K562 (cell line): Measurements from ENCODE around the gene NPR2. TPM values are rescaled to one million over a fixed set of nuclear protein-coding genes. Genes with fewer than 3 reads are reported as not detected.

Source experiments
- CBX8 ChIP-seq: fragments of 200-600 bp; sonication (generic); IDR thresholded peaks from 2 replicates; pipeline ENCODE4 v1.6.1; 2012; ENCODE audit warnings: borderline replicate concordance, mixed run types, low read depth, mild to moderate bottlenecking, moderate library complexity, mixed read lengths, low read length, control low read depth, inconsistent platforms; ENCODE audit not compliant: poor library complexity, severe bottlenecking; ENCODE audit errors: extremely low read depth
- CHD1 ChIP-seq: fragments of 200-600 bp; sonication (generic); IDR thresholded peaks from one replicate; pipeline ENCODE4 v1.6.1; 2012; ENCODE audit warnings: mild to moderate bottlenecking, moderate library complexity, low read length, inconsistent platforms
- KLF16 ChIP-seq: IDR thresholded peaks from 2 replicates; pipeline ENCODE4 v1.6.1; 2016; ENCODE audit warnings: antibody characterized with exemption
- MCM3 ChIP-seq: fragments of 450-650 bp; IDR thresholded peaks from 2 replicates; pipeline ENCODE4 v1.6.1; 2016
- PML ChIP-seq: IDR thresholded peaks from 2 replicates; pipeline ENCODE4 v1.6.1; 2012; ENCODE audit warnings: low read length, inconsistent platforms
- RBM22 ChIP-seq: fragments of 200-400 bp; formaldehyde crosslinking; IDR thresholded peaks from 2 replicates; pipeline ENCODE4 v1.6.1; 2018; ENCODE audit warnings: low read length, low read depth; ENCODE audit not compliant: poor library complexity, severe bottlenecking
- SMARCA4 ChIP-seq: fragments of 450-650 bp; IDR thresholded peaks from 2 replicates; pipeline ENCODE4 v1.6.1; 2016
- TCF3 ChIP-seq: sonication (generic); formaldehyde crosslinking; IDR thresholded peaks from 2 replicates; pipeline ENCODE4 v1.4.0; 2020; ENCODE audit warnings: mild to moderate bottlenecking, missing genetic modification reagents
- polyA plus RNA-seq, 8 experiments: library from polyadenylated mRNA; depleted of rRNA in 4 of 8; stranded (reverse) in 5 of 8; unstranded in 3 of 8; fragments of >200 nt; fragmentation: Nextera tagmentation in 2 of 8; fragmentation: Illumina TruSeq in 1 of 8; extraction: Ambion mirVana in 2 of 8; extraction: Trizol in 1 of 8; gene quantifications; 2 replicates each; pipeline versions ENCODE4 v1.2.1 to v1.2.3, GENCODE V29; 2011 to 2014; ENCODE audit warnings: inconsistent platforms in 1 of 8, missing spikeins in 1 of 8
- total RNA-seq, 7 experiments: library from RNA; depleted of rRNA in 6 of 7; stranded (reverse); fragments of >200 nt in 6 of 7; fragmentation: Illumina TruSeq in 2 of 7; extraction: Trizol in 2 of 7; gene quantifications; 2 replicates each; pipeline versions ENCODE4 v1.2.1 to v1.2.3, GENCODE V29; 2011 to 2021; ENCODE audit warnings: low replicate concordance in 1 of 7
- TF ChIP-seq, protein P1 (sequence below): fragments of 450-650 bp; IDR thresholded peaks from 2 replicates; pipeline ENCODE4 v1.6.1; 2016; ENCODE audit warnings: low read depth, mild to moderate bottlenecking, moderate library complexity
- TF ChIP-seq, protein P2 (sequence below): fragments of 450-650 bp; IDR thresholded peaks from 2 replicates; pipeline ENCODE4 v1.6.1; 2016; ENCODE audit warnings: low read depth
- TF ChIP-seq, protein P3 (sequence below): fragments of 450-650 bp; IDR thresholded peaks from one replicate; pipeline ENCODE4 v1.6.1; 2018; ENCODE audit warnings: mild to moderate bottlenecking, moderate library complexity; ENCODE audit not compliant: partially characterized antibody
- TF ChIP-seq, protein P4 (sequence below): sonication (generic); formaldehyde crosslinking; IDR thresholded peaks from 2 replicates; pipeline ENCODE4 v1.8.1; 2023; ENCODE audit warnings: missing genetic modification reagents, mild to moderate bottlenecking, borderline replicate concordance

NPR2 gene
- total and polyA plus RNA-seq, 9 of the 15 experiments (the other 6 are each of a cell fraction or from before 2014, with no cell fraction given) = 2.4 to 12.9 (median 6.0) TPM

DNA sequence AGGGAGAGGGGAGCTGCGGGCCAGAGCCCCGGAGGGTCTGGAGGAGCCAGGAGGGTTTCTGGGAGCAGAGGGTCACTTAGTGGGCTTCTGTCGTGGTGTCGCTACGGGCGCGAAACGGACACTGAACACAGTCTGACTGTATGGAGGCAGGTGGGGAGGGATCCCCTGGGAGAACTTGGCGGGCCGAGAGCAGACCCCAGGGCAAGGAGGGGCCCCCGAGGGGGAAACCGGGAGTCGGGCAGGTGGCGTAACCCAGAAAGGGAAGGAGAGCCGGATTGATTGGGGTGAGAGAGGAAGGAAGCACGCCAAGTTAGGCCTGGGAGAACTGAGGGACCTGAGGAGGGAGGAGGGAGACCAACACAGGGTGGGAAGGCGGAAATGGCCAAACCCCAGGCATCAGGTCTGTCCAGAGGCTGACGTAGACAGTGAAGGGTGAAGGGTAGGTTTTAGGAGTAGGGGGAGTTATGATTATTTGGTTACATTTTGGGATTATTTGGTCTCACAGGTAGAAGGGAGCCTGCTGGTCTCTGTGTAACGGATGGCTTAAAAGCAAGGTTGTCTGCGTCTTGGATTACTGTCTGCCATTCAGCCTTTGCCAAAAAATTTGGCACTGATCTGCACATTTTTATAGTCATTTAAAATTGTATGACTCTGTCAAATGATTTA, 34.0 kb upstream of the NPR2 start (continued):
- TF ChIP-seq SMARCA4 = 0 out of 2 replicates have a peak, but pooled peaks have one; percentile 16
- peak; percentile 64 for TF ChIP-seq CHD1
- TF ChIP-seq, protein P1, sequence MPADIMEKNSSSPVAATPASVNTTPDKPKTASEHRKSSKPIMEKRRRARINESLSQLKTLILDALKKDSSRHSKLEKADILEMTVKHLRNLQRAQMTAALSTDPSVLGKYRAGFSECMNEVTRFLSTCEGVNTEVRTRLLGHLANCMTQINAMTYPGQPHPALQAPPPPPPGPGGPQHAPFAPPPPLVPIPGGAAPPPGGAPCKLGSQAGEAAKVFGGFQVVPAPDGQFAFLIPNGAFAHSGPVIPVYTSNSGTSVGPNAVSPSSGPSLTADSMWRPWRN = no peak
- TF ChIP-seq, protein P2, sequence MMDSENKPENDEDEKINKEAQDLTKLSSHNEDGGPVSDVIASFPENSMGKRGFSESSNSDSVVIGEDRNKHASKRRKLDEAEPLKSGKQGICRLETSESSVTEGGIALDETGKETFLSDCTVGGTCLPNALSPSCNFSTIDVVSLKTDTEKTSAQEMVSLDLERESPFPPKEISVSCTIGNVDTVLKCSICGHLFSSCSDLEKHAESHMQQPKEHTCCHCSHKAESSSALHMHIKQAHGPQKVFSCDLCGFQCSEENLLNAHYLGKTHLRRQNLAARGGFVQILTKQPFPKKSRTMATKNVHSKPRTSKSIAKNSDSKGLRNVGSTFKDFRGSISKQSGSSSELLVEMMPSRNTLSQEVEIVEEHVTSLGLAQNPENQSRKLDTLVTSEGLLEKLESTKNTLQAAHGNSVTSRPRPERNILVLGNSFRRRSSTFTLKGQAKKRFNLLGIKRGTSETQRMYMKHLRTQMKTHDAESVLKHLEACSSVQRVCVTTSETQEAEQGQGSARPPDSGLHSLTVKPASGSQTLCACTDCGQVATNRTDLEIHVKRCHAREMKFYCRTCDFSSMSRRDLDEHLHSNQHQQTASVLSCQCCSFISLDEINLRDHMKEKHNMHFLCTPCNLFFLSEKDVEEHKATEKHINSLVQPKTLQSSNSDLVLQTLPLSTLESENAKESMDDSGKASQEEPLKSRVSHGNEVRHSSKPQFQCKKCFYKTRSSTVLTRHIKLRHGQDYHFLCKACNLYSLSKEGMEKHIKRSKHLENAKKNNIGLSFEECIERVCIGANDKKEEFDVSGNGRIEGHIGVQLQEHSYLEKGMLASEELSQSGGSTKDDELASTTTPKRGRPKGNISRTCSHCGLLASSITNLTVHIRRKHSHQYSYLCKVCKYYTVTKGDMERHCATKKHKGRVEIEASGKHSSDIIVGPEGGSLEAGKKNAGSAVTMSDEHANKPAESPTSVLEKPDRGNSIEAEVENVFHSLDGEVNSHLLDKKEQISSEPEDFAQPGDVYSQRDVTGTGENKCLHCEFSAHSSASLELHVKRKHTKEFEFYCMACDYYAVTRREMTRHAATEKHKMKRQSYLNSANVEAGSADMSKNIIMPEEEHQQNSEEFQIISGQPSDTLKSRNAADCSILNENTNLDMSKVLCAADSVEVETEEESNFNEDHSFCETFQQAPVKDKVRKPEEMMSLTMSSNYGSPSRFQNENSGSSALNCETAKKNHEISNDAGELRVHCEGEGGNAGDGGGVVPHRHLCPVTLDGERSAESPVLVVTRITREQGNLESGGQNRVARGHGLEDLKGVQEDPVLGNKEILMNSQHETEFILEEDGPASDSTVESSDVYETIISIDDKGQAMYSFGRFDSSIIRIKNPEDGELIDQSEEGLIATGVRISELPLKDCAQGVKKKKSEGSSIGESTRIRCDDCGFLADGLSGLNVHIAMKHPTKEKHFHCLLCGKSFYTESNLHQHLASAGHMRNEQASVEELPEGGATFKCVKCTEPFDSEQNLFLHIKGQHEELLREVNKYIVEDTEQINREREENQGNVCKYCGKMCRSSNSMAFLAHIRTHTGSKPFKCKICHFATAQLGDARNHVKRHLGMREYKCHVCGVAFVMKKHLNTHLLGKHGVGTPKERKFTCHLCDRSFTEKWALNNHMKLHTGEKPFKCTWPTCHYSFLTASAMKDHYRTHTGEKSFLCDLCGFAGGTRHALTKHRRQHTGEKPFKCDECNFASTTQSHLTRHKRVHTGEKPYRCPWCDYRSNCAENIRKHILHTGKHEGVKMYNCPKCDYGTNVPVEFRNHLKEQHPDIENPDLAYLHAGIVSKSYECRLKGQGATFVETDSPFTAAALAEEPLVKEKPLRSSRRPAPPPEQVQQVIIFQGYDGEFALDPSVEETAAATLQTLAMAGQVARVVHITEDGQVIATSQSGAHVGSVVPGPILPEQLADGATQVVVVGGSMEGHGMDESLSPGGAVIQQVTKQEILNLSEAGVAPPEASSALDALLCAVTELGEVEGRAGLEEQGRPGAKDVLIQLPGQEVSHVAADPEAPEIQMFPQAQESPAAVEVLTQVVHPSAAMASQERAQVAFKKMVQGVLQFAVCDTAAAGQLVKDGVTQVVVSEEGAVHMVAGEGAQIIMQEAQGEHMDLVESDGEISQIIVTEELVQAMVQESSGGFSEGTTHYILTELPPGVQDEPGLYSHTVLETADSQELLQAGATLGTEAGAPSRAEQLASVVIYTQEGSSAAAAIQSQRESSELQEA = no peak
- no peak for TF ChIP-seq KLF16
- TF ChIP-seq, protein P3, sequence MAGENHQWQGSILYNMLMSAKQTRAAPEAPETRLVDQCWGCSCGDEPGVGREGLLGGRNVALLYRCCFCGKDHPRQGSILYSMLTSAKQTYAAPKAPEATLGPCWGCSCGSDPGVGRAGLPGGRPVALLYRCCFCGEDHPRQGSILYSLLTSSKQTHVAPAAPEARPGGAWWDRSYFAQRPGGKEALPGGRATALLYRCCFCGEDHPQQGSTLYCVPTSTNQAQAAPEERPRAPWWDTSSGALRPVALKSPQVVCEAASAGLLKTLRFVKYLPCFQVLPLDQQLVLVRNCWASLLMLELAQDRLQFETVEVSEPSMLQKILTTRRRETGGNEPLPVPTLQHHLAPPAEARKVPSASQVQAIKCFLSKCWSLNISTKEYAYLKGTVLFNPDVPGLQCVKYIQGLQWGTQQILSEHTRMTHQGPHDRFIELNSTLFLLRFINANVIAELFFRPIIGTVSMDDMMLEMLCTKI = no peak
- TF ChIP-seq RBM22 = peak; percentile 15
- TF ChIP-seq MCM3 = no peak
- TF ChIP-seq, protein P4, sequence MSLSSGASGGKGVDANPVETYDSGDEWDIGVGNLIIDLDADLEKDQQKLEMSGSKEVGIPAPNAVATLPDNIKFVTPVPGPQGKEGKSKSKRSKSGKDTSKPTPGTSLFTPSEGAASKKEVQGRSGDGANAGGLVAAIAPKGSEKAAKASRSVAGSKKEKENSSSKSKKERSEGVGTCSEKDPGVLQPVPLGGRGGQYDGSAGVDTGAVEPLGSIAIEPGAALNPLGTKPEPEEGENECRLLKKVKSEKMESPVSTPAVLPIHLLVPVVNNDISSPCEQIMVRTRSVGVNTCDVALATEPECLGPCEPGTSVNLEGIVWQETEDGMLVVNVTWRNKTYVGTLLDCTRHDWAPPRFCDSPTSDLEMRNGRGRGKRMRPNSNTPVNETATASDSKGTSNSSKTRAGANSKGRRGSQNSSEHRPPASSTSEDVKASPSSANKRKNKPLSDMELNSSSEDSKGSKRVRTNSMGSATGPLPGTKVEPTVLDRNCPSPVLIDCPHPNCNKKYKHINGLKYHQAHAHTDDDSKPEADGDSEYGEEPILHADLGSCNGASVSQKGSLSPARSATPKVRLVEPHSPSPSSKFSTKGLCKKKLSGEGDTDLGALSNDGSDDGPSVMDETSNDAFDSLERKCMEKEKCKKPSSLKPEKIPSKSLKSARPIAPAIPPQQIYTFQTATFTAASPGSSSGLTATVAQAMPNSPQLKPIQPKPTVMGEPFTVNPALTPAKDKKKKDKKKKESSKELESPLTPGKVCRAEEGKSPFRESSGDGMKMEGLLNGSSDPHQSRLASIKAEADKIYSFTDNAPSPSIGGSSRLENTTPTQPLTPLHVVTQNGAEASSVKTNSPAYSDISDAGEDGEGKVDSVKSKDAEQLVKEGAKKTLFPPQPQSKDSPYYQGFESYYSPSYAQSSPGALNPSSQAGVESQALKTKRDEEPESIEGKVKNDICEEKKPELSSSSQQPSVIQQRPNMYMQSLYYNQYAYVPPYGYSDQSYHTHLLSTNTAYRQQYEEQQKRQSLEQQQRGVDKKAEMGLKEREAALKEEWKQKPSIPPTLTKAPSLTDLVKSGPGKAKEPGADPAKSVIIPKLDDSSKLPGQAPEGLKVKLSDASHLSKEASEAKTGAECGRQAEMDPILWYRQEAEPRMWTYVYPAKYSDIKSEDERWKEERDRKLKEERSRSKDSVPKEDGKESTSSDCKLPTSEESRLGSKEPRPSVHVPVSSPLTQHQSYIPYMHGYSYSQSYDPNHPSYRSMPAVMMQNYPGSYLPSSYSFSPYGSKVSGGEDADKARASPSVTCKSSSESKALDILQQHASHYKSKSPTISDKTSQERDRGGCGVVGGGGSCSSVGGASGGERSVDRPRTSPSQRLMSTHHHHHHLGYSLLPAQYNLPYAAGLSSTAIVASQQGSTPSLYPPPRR (CRISPR knock-in tag) = no peak
- TF ChIP-seq TCF3 (CRISPR knock-in tag) = no peak
- TF ChIP-seq PML = no peak
- no peak for TF ChIP-seq CBX8
